Right lung (tissue), 5 donors: ENCODE measurements around the gene TFAP2E. TPM values are rescaled to one million over a fixed set of nuclear protein-coding genes. Genes with fewer than 3 reads are reported as not detected.

ENCODE experiments used
- DNase-seq, 2 donors: peaks; one replicate each; pipeline ENCODE4 v3.0.0-alpha.2; 2013
- polyA plus RNA-seq, 5 donors: library from polyadenylated mRNA; unstranded; fragments of 120-200 nt; gene quantifications; one replicate each; pipeline versions ENCODE4 v1.2.1 to v1.2.3, GENCODE V29; 2013; ENCODE audit warnings: inconsistent platforms in 1 of 5, low replicate concordance in 1 of 5; ENCODE audit not compliant: insufficient read length in 5 of 5, insufficient read depth in 1 of 5

Gene TFAP2E
- polyA plus RNA-seq, 5 donors, result 3.0 to 7.3 (median 4.2) TPM

GRCh38 chr1:35641233-35641866 lies 68.2 kb downstream of the TFAP2E start, which contains the start of gene PSMB2:
Gene PSMB2, minus strand, starts transcription at chr1:35641526. Its CDS starts 94 bp downstream, at chr1:35641432.
- peak; percentile 94 to 95 for DNase-seq

GRCh38 chr1:35642471-35642955 lies 69.4 kb downstream of the TFAP2E start:
- no peak for DNase-seq

- no peak for DNase-seq
These were observed 71.1 kb downstream of the TFAP2E start for GRCh38 chr1:35644204-35644603.

Other genes with a start within 250 kb of the TFAP2E start
- 100 to 1,000 TPM in 1 of 5 donors, 10 to 100 TPM in 4; 68.7 to 103 (median 88.2) TPM for gene KIAA0319L, start 15.9 kb upstream of the TFAP2E start, polyA plus RNA-seq
- 10 to 100 TPM; 14.8 to 27.5 (median 21.8) TPM for gene NCDN, start 15.5 kb upstream of the TFAP2E start, polyA plus RNA-seq
- gene PSMB2, start 68.2 kb downstream of the TFAP2E start, polyA plus RNA-seq, result 10 to 100 TPM; 70.1 to 86.0 (median 75.6) TPM
- 10 to 100 TPM; 11.2 to 14.1 (median 12.6) TPM for gene C1orf216, start 145.6 kb downstream of the TFAP2E start, polyA plus RNA-seq
- 10 to 100 TPM in 3 of 5 donors, 1 to 10 TPM in 2; 7.3 to 16.0 (median 11.4) TPM for gene CLSPN, start 196.7 kb downstream of the TFAP2E start, polyA plus RNA-seq
- gene AGO4, start 234.7 kb downstream of the TFAP2E start, polyA plus RNA-seq, result 10 to 100 TPM; 21.6 to 37.4 (median 30.9) TPM